Measurements from ENCODE around the gene MGMT.

MGMT gene

DNA sequence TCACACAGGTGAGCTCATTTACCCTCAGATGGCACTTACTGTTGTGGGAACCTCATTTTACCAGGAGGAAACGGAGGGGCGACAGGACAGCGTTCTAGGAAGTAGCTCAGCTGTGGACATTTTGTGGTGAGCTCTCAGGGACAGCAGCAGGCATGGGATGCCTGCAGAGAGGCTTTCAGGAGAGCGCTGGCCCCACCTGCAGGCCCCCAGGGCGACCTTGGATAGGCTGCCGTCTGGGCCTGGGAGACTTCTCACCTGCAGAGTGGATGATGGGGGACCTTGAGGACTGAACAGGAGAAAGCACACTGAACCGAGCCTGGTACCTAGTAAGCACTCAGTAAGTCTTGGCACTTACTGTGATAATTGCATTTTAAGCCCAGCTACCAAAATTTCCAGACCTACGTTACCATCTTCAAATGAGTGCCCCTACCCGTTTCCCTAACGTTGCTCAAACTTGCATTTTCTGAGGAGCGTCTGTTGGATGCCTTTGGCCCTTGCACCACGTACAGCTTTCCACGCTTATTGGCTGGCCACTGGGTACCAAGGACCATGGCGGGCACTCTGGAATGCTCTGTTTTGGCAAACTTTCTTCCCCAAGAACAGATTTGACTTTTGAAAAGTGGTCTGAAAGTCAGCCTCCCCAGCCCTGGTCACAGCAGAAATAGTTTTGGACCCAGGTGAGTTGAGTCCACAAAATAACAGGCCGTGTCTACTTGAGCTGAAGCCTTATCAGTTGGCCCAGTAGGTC is 273.7 kb downstream of the MGMT start:
- no peak for DNase-seq (ENCODE audit: low spot score)

DNA sequence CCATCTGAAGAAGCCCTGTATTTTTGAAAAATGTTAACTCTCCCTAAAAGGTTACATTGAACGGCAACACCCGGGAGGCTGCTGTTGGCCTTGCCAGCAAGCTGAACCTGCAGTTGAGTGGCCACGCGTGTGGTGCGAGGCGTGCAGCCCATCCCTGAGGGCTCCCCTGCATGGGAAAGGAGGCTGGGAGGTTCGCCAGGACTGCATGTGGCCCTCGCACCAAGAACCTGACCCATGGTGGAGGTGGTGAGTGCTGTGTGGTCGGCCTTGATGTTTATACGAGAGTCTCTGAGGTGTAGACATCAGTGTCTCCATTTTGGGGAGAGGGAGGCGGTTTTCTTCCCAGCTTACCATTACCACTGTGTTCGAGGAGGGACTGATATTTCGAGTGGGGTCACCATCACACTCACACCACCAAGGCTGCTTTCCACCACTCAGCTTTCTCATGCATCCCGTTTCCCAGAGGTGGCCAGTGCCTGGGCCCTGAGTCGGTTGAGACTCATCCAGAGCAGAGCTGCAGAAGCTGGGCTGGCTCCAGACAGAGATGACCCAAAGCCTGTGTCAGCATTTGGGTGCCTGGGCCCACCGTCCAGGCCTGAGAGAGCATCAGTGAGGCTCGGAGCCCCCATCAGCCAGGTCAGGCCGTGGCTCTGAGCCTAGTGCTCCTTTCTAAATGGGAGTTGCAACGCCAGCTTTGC is 274.4 kb downstream of the MGMT start:
- DNase-seq (ENCODE audit: low spot score), result no peak

- DNase-seq (ENCODE audit: low spot score), result no peak
Measured at GRCh38 chr10:129741978-129742741, 275.1 kb downstream of the MGMT start.

DNA sequence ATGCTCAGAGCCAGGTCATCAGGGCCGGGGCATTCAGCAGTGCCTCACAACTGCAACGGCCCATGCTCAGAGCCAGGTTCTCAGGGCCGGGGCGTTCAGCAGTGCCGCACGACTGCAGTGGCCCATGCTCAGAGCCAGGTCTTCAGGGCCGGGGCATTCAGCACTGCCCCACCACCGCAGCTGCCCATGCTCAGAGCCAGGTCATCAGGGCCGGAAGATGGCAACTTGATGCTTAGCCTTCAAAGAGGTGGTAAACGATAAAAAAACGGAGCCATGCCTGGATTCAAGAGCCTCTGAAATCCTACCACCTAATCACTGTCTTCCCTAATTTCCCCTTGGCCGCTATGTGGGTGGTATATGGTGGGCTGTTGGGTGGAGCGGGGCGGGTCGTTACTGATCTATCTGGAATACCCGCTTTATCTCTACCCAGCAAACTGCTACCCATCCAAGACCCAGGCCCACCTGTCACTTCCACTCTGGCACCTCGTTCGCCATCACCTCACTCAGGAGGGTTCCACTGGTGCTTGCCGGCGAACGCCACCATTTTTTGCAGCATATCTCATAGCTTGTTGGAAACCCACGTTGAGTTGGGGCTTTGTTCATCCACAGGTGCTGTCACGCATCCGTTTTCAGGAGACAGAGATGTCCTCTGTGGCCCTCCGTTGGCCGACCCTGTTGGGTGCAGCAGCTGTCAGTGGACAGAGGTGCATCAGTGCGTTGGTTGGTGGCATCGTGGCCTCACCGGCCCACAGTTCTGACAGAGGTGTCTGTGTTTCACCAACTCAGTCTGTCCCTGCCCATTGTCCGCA is 275.9 kb downstream of the MGMT start:
- DNase-seq (ENCODE audit: low spot score), result no peak

- DNase-seq (ENCODE audit: low spot score), result no peak
Measured at GRCh38 chr10:129743738-129744133, 276.7 kb downstream of the MGMT start.

DNA sequence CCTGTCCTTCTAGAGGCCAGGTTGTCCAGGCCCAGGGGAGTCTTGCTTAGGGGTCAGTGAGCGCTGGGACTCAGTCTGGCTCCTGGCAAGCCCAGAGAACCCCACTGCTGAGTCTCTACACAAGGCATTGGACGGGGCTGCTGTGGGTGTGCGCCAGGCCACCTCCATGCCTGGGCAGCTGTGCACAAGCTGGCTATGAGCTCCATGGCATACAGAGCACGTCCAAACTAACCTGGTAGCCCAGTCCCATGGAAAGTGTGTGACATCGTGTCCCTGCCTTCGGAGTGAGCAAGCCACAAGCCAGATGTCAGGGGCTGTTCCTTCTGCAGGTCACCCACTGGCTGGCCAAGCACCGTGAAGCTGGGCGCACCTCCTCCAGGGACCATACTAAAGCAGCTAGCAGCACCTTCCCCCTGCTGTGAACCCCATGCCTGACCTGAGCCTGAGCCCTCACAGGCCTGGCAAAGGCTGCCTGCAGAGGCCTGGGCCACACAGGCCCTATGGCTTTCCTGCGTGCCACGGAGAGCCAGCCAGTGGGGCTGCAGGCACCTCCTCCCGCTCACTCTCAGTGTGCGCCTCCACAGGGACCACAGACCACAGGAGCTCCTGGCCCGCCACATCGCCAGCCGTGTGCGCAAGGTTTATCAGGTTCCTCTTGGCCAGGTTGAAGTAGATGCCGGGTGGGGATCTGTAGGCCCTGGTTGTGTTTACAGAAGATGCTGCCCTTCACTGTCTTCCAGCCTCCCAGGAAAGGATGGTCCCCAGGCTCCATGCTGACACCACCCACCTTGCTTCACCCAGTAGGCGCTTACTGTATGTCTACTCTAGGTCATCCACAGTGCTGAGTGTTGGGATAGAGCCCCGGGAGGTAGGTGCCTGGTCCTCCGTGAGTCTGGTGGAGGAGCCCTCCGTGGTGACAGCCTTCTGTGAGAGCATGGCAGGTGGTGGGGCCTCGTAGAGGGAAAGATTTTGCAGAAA is 277.4 kb downstream of the MGMT start:
- DNase-seq (ENCODE audit: low spot score), result no peak

DNA sequence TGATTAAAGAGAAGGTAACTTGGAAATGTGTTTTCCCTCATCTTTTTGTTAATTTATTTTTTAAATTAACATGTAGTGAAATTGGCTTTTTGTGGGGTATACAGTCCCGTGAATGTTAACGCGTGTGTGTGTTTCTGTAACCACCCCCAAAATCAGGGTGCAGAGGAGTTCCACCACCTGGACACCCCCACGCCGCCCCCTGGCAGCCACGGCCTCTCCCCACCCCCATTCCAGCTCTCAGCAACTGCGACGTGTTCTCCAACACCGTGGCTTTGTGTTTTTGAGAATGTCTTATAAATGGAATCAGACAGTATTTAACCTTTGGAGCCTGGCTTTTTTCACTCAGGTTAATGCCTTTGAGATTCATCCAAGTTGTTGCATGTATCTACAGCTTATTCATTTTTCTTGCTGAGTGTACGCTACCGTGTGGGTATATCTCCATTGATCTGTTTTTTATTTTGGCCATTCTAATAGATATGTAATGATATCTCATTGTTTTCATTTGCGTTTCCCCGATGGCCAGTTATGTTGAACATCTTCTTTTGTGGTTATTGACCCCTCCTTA is 278.2 kb downstream of the MGMT start:
- no peak for DNase-seq (ENCODE audit: low spot score)

DNA sequence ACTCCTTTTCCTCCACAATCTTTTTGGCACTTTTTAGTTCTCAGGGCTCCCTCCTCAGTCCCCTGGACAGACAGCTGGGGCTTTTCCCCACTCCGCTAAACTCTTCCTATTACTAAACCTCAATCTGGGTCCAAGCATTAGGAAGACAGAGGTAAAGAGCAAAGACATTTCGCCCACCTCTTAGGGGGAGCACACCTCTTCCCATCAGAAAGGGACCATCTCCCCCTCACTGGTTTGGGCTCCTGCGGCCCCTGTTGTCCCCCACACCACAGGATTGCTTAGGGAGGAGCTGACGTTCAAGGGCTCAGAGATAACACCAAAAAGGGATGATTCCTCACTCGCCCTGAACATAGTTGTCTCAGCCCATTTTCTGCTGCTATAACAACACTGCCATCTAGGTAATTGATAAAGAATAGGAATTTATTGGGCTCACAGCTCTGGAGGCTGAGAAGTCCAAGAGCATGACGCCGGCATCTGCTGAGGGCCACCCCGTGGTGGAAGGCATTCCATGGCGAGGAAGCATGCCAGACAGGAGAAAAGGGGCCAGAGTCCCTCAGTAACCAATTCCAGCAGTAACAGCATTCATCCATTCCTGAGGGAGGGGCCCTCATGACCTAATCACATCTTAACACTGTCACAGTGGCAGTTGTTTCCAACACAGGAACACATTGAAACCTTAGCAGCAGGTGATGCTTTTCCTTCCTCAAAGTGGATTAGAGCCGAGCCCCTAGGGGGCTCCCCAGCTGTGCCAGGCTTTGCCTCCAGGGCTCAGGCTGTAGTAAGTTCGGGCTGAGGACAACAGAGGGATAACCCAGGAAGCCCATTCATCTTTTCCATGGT is 287.4 kb downstream of the MGMT start:
- DNase-seq (ENCODE audit: low spot score), result no peak

GRCh38 chr10:129755158-129755591 is 288.1 kb downstream of the MGMT start:
- no peak for DNase-seq (ENCODE audit: low spot score)

- DNase-seq (ENCODE audit: low spot score), result no peak
Measured at GRCh38 chr10:129755621-129756020, 288.6 kb downstream of the MGMT start.

GRCh38 chr10:129756912-129757901 is 290.2 kb downstream of the MGMT start:
- DNase-seq (ENCODE audit: low spot score), result no peak

- no peak for DNase-seq (ENCODE audit: low spot score)
Measured at GRCh38 chr10:129758207-129759021, 291.4 kb downstream of the MGMT start.

- no peak for DNase-seq (ENCODE audit: low spot score)
Measured at GRCh38 chr10:129759214-129760002, 292.4 kb downstream of the MGMT start.

GRCh38 chr10:129760003-129760315 is 292.9 kb downstream of the MGMT start:
- DNase-seq (ENCODE audit: low spot score), result no peak

- DNase-seq (ENCODE audit: low spot score), result no peak
Measured at GRCh38 chr10:129760416-129760815, 293.4 kb downstream of the MGMT start.

GRCh38 chr10:129761197-129761972 is 294.3 kb downstream of the MGMT start:
- DNase-seq (ENCODE audit: low spot score), result no peak

All from hepatic stellate cell (primary cell).